Middle frontal gyrus (tissue), 1 donor: ENCODE results near the gene KRTAP13-2.

Source experiments
- DNase-seq: peaks from one replicate; pipeline ENCODE4 v3.0.0-alpha.2; 2015; ENCODE audit warnings: low spot score; ENCODE audit errors: extremely low spot score

Gene KRTAP13-2

GRCh38 chr21:30372139-30372770 is at the start of gene KRTAP13-2:
KRTAP13-2 (minus strand) TSS chr21:30372271; CDS start chr21:30372213, 58 bp downstream.
- DNase-seq: no peak

- DNase-seq: no peak
These were observed 43.9 kb upstream of the KRTAP13-2 start for GRCh38 chr21:30415993-30416392.

- no peak for DNase-seq
These were observed 36.9 kb upstream of the KRTAP13-2 start for GRCh38 chr21:30408782-30409494.

- DNase-seq: no peak
These were observed 23.7 kb upstream of the KRTAP13-2 start, which contains the start of gene KRTAP13-1 for GRCh38 chr21:30395731-30396130. KRTAP13-1 (plus strand) TSS chr21:30396031; CDS start chr21:30396087, 56 bp downstream.

GRCh38 chr21:30391492-30392025 is 19.5 kb upstream of the KRTAP13-2 start:
- DNase-seq: no peak

- DNase-seq: no peak
These were observed 10.1 kb upstream of the KRTAP13-2 start for GRCh38 chr21:30382201-30382600.

- DNase-seq: no peak
These were observed 16.2 kb downstream of the KRTAP13-2 start for GRCh38 chr21:30355906-30356305.

GRCh38 chr21:30354308-30355005 is 17.6 kb downstream of the KRTAP13-2 start:
- no peak for DNase-seq

- DNase-seq: no peak
These were observed 20.5 kb downstream of the KRTAP13-2 start for GRCh38 chr21:30351534-30351933.

GRCh38 chr21:30349572-30349971 is 22.5 kb downstream of the KRTAP13-2 start:
- no peak for DNase-seq

GRCh38 chr21:30348506-30348905 is 23.6 kb downstream of the KRTAP13-2 start, which contains the start of gene KRTAP23-1:
KRTAP23-1 (minus strand) TSS chr21:30348606; CDS start chr21:30348606, 0 bp downstream.
- no peak for DNase-seq

- no peak for DNase-seq
These were observed 27.1 kb downstream of the KRTAP13-2 start for GRCh38 chr21:30345014-30345413.

- DNase-seq: no peak
These were observed 31.1 kb downstream of the KRTAP13-2 start for GRCh38 chr21:30340714-30341573.

GRCh38 chr21:30338717-30339116 is 33.4 kb downstream of the KRTAP13-2 start:
- no peak for DNase-seq

- no peak for DNase-seq
These were observed 34.3 kb downstream of the KRTAP13-2 start for GRCh38 chr21:30337772-30338171.

- DNase-seq: no peak
These were observed 34.8 kb downstream of the KRTAP13-2 start, which contains the start of gene KRTAP27-1 for GRCh38 chr21:30337276-30337744. KRTAP27-1 (minus strand) TSS chr21:30337694; CDS start chr21:30337668, 26 bp downstream.

GRCh38 chr21:30336596-30336995 is 35.5 kb downstream of the KRTAP13-2 start:
- no peak for DNase-seq

GRCh38 chr21:30333736-30334135 is 38.3 kb downstream of the KRTAP13-2 start:
- no peak for DNase-seq

- no peak for DNase-seq
These were observed 39.4 kb downstream of the KRTAP13-2 start for GRCh38 chr21:30332681-30333080.

GRCh38 chr21:30329203-30329875 is 42.7 kb downstream of the KRTAP13-2 start:
- no peak for DNase-seq
